ENCODE measurements around the gene DGKB.

- TF ChIP-seq GATA3 (IDR thresholded peaks at IDR 0.05; ENCODE audit: low read depth, low read length), result no peak
- TF ChIP-seq GATA2 (IDR thresholded peaks at IDR 0.05; ENCODE audit: low read depth, low read length), result no peak
These were observed 513.0 kb downstream of the DGKB start for GRCh38 chr7:14389595-14389994.
